ENCODE data around the gene SYNE1.

SYNE1 gene

DNA sequence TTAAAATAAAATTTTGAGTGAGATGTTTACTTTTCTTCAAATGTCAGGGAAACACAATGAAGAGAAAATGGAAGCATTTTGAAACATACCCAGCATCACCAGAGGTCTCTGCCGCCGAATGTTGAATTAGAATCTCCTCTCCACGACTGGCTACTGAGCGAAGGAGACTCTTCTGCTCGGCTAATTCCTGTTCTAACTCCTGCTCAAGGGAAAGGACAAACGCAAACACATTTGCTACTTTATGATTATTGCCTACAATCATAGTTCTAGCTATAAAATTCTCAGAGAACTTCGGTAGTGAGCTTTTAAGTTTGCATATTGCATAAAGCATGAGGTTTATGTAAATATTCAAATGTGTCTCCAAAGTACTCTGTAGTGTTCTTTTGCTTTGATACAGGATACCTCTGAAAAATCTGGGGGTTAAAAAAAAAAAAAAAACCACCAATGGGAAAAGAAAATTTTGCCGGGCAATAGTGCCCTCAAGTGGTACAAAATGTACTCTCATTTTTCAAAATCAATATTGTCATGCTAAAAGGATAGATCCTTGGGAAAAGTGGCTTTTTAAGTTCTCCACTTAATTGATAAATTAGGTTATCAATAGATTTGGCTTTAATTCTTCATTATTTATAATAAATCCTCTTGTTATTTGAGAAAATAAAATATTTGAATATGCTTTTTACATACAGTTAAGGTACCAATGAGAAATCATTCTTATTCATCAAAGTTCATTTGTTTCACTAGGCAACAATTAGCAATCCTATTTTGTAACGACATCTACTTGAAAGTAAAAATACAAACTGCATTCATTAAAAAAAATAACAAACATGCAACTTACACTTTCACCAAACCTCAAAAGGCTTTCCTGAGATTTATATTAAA, 369.0 kb downstream of the SYNE1 start:
- no peak overlapping the region for H3K9ac ChIP-seq (ENCODE audit: low read length in 5 of 5)

DNA sequence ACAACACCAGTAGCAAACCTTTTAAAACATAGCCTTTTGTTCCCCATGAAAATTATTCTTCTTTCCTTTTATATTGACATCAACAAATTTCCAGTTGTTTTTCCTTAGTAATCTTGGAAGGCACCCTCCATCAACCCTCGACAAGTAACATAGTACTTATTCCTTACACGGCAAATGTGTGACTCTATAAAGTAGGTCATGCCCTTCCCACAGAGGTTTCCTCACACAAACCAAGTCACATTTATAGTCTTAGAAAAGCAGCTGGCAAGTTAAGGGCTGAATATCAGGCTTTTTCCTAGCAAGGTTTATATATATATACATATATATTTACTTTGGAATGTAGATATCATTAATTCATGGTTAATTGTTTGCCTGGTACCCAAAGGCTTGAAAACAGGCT, 371.5 kb downstream of the SYNE1 start:
- Histone ChIP-seq H3K4me3 (ENCODE audit: low read depth in 1 of 5, low read length in 5 of 5) (no peak overlapping the region), H3K4me1 (ENCODE audit: control insufficient read depth in 5 of 5, insufficient read depth in 5 of 5, low read length in 5 of 5) (peaks cover 6 to 16% (median 9%) of the 10 kb centered on the region in 5 donors), H3K36me3 (ENCODE audit: control insufficient read depth in 5 of 5, insufficient read depth in 5 of 5, low read length in 5 of 5) (peaks cover 14 to 51% (median 33%) of the 10 kb centered on the region in 5 donors), H3K9me3 (ENCODE audit: control insufficient read depth in 5 of 5, low read length in 5 of 5) (no peaks in the 10 kb centered on the region), H3K9ac (ENCODE audit: low read length in 5 of 5) (no peak overlapping the region), H3K27ac (ENCODE audit: low read depth, low read length) (no peak overlapping the region), H3K27me3 (ENCODE audit: control insufficient read depth in 5 of 5, insufficient read depth in 4 of 5, low read length in 5 of 5) (no peaks in the 10 kb centered on the region)

More for the DNA sequence above, 369.0 kb downstream of the SYNE1 start:
- peaks cover 5 to 34% (median 24%) of the 10 kb centered on the region in 5 donors for H3K4me1 ChIP-seq (ENCODE audit: control insufficient read depth in 5 of 5, insufficient read depth in 5 of 5, low read length in 5 of 5)
- no peak overlapping the region for H3K4me3 ChIP-seq (ENCODE audit: low read depth in 1 of 5, low read length in 5 of 5)
- H3K9me3 ChIP-seq (ENCODE audit: control insufficient read depth in 5 of 5, low read length in 5 of 5): no peaks in the 10 kb centered on the region
- H3K36me3 ChIP-seq (ENCODE audit: control insufficient read depth in 5 of 5, insufficient read depth in 5 of 5, low read length in 5 of 5): peaks cover 5 to 37% (median 17%) of the 10 kb centered on the region in 5 donors
- no peak overlapping the region for H3K27ac ChIP-seq (ENCODE audit: low read depth, low read length)
- no peaks in the 10 kb centered on the region for H3K27me3 ChIP-seq (ENCODE audit: control insufficient read depth in 5 of 5, insufficient read depth in 4 of 5, low read length in 5 of 5)

DNA sequence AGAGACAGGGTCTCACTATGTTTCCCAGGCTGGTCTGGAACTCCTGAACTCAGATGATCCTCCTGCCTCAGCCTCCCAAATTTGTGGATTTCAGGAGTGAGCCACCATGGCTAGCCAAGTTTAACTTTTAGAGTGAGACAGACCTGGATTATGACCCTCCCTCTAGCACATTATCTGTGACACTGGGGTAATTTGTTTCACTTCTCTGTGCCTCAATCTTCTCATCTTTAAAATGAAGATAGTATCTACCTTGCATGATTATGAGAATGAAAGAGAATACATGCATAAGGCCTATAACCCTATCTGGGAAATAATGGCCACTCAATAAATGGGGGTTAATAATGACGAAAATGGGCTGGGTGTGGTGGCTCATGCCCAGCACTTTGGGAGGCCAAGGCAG, 373.6 kb downstream of the SYNE1 start:
- no peak overlapping the region for H3K4me3 ChIP-seq (ENCODE audit: low read depth in 1 of 5, low read length in 5 of 5)
- no peaks in the 10 kb centered on the region for H3K27me3 ChIP-seq (ENCODE audit: control insufficient read depth in 5 of 5, insufficient read depth in 4 of 5, low read length in 5 of 5)
- H3K27ac ChIP-seq (ENCODE audit: low read depth, low read length): no peak overlapping the region
- H3K36me3 ChIP-seq (ENCODE audit: control insufficient read depth in 5 of 5, insufficient read depth in 5 of 5, low read length in 5 of 5): peaks cover 22 to 62% (median 44%) of the 10 kb centered on the region in 5 donors
- no peaks in the 10 kb centered on the region for H3K9me3 ChIP-seq (ENCODE audit: control insufficient read depth in 5 of 5, low read length in 5 of 5)
- no peak overlapping the region for H3K9ac ChIP-seq (ENCODE audit: low read length in 5 of 5)
- H3K4me1 ChIP-seq (ENCODE audit: control insufficient read depth in 5 of 5, insufficient read depth in 5 of 5, low read length in 5 of 5): peaks cover 6 to 13% (median 11%) of the 10 kb centered on the region in 5 donors

- Histone ChIP-seq H3K9ac (ENCODE audit: low read length in 5 of 5) (peak overlapping the region in 1 of 5 donors; percentile 13), H3K27ac (ENCODE audit: low read depth, low read length) (peak overlapping the region; percentile 22), H3K4me1 (ENCODE audit: control insufficient read depth in 5 of 5, insufficient read depth in 5 of 5, low read length in 5 of 5) (peaks cover 6 to 13% (median 9%) of the 10 kb centered on the region in 5 donors), H3K27me3 (ENCODE audit: control insufficient read depth in 5 of 5, insufficient read depth in 4 of 5, low read length in 5 of 5) (no peaks in the 10 kb centered on the region), H3K4me3 (ENCODE audit: low read depth in 1 of 5, low read length in 5 of 5) (no peak overlapping the region), H3K9me3 (ENCODE audit: control insufficient read depth in 5 of 5, low read length in 5 of 5) (peaks cover 0 to 3% (median 0%) of the 10 kb centered on the region in 5 donors), H3K36me3 (ENCODE audit: control insufficient read depth in 5 of 5, insufficient read depth in 5 of 5, low read length in 5 of 5) (peaks cover 27 to 64% (median 49%) of the 10 kb centered on the region in 5 donors)
These were observed 376.0 kb downstream of the SYNE1 start for GRCh38 chr6:152261179-152261578.

GRCh38 chr6:152259234-152259633, 377.9 kb downstream of the SYNE1 start:
- peaks cover 32 to 76% (median 66%) of the 10 kb centered on the region in 5 donors for H3K36me3 ChIP-seq (ENCODE audit: control insufficient read depth in 5 of 5, insufficient read depth in 5 of 5, low read length in 5 of 5)

GRCh38 chr6:152257581-152257980, 379.6 kb downstream of the SYNE1 start:
- Histone ChIP-seq H3K9me3 (ENCODE audit: control insufficient read depth in 5 of 5, low read length in 5 of 5) (peaks cover 0 to 3% (median 0%) of the 10 kb centered on the region in 5 donors), H3K4me3 (ENCODE audit: low read depth in 1 of 5, low read length in 5 of 5) (no peak overlapping the region), H3K9ac (ENCODE audit: low read length in 5 of 5) (no peak overlapping the region), H3K36me3 (ENCODE audit: control insufficient read depth in 5 of 5, insufficient read depth in 5 of 5, low read length in 5 of 5) (peaks cover 38 to 76% (median 62%) of the 10 kb centered on the region in 5 donors), H3K4me1 (ENCODE audit: control insufficient read depth in 5 of 5, insufficient read depth in 5 of 5, low read length in 5 of 5) (peaks cover 6 to 13% (median 9%) of the 10 kb centered on the region in 5 donors), H3K27ac (ENCODE audit: low read depth, low read length) (no peak overlapping the region), H3K27me3 (ENCODE audit: control insufficient read depth in 5 of 5, insufficient read depth in 4 of 5, low read length in 5 of 5) (no peaks in the 10 kb centered on the region)

More at GRCh38 chr6:152259234-152259633, 377.9 kb downstream of the SYNE1 start:
- no peak overlapping the region for H3K4me3 ChIP-seq (ENCODE audit: low read depth in 1 of 5, low read length in 5 of 5)
- no peak overlapping the region for H3K9ac ChIP-seq (ENCODE audit: low read length in 5 of 5)
- no peak overlapping the region for H3K27ac ChIP-seq (ENCODE audit: low read depth, low read length)
- H3K4me1 ChIP-seq (ENCODE audit: control insufficient read depth in 5 of 5, insufficient read depth in 5 of 5, low read length in 5 of 5): peaks cover 6 to 13% (median 9%) of the 10 kb centered on the region in 5 donors
- peaks cover 0 to 3% (median 0%) of the 10 kb centered on the region in 5 donors for H3K9me3 ChIP-seq (ENCODE audit: control insufficient read depth in 5 of 5, low read length in 5 of 5)
- H3K27me3 ChIP-seq (ENCODE audit: control insufficient read depth in 5 of 5, insufficient read depth in 4 of 5, low read length in 5 of 5): no peaks in the 10 kb centered on the region

DNA sequence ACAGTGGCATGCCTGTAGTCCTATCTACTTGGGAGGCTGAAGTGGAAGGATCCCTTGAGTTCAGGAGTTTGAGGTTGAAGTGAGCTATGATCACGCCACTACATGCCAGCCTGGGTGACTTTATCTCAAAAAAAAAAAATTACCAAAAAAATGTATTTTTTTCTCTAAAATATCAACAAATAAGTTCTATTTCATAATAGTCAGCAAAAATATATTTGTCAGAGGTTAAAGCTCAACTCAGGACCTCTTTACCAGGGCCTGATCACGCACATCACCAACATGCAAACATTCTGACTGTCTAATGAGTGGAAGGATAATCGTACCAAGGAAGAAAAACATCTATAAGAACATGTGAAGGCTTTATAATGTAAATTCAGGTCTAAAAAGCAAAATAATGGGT, 387.0 kb downstream of the SYNE1 start:
- no peak overlapping the region for H3K4me3 ChIP-seq (ENCODE audit: low read depth in 1 of 5, low read length in 5 of 5)
- no peaks in the 10 kb centered on the region for H3K9me3 ChIP-seq (ENCODE audit: control insufficient read depth in 5 of 5, low read length in 5 of 5)
- H3K4me1 ChIP-seq (ENCODE audit: control insufficient read depth in 5 of 5, insufficient read depth in 5 of 5, low read length in 5 of 5): peaks cover 0 to 20% (median 15%) of the 10 kb centered on the region in 5 donors
- H3K27me3 ChIP-seq (ENCODE audit: control insufficient read depth in 5 of 5, insufficient read depth in 4 of 5, low read length in 5 of 5): no peaks in the 10 kb centered on the region
- H3K9ac ChIP-seq (ENCODE audit: low read length in 5 of 5): no peak overlapping the region
- H3K27ac ChIP-seq (ENCODE audit: low read depth, low read length): no peak overlapping the region
- H3K36me3 ChIP-seq (ENCODE audit: control insufficient read depth in 5 of 5, insufficient read depth in 5 of 5, low read length in 5 of 5): peaks cover 26 to 59% (median 37%) of the 10 kb centered on the region in 5 donors

- Histone ChIP-seq H3K4me1 (ENCODE audit: control insufficient read depth in 5 of 5, insufficient read depth in 5 of 5, low read length in 5 of 5) (peaks cover 0 to 23% (median 16%) of the 10 kb centered on the region in 5 donors), H3K27me3 (ENCODE audit: control insufficient read depth in 5 of 5, insufficient read depth in 4 of 5, low read length in 5 of 5) (no peaks in the 10 kb centered on the region), H3K9ac (ENCODE audit: low read length in 5 of 5) (no peak overlapping the region), H3K4me3 (ENCODE audit: low read depth in 1 of 5, low read length in 5 of 5) (no peak overlapping the region), H3K9me3 (ENCODE audit: control insufficient read depth in 5 of 5, low read length in 5 of 5) (no peaks in the 10 kb centered on the region), H3K36me3 (ENCODE audit: control insufficient read depth in 5 of 5, insufficient read depth in 5 of 5, low read length in 5 of 5) (peaks cover 20 to 59% (median 35%) of the 10 kb centered on the region in 5 donors), H3K27ac (ENCODE audit: low read depth, low read length) (no peak overlapping the region)
These were observed 388.2 kb downstream of the SYNE1 start for GRCh38 chr6:152248980-152249379.

DNA sequence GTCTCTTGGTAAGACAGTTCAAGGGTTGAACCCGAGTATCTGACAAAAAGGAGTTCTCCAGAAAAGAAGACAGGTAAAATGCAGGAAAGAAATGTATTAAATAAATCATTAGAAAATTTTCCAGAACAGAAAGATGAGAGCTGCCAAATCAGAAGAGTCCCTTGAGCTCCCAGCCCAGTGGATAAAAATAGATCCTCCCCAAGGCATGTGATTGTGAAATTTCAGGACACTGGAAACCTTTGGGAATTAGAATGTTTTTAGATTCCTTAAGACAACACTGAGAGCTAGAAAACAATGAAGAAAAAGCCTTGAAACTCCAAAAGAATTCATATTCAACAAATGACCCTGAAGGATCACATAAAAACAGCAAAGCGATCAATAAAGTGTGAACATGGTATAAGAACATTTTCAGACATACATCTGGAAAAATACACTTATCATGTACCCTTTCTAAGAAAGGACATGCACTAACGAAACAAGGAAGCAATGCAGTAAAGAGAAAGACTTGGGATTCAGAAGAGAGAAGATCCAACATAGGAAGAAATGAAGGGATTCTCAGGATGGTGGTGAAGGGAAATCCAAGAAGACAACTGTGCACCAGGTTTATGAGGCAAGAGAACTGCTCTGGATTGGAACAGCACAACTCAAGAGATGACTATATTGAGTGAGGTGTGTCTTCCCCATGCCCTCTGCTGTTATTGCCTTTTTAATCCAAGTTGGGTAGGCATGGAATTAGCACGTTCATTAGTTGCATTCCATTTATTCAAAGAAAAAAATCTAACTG, 390.4 kb downstream of the SYNE1 start:
- Histone ChIP-seq H3K9ac (ENCODE audit: low read length in 5 of 5) (no peak overlapping the region), H3K4me1 (ENCODE audit: control insufficient read depth in 5 of 5, insufficient read depth in 5 of 5, low read length in 5 of 5) (peaks cover 0 to 23% (median 16%) of the 10 kb centered on the region in 5 donors), H3K27me3 (ENCODE audit: control insufficient read depth in 5 of 5, insufficient read depth in 4 of 5, low read length in 5 of 5) (no peaks in the 10 kb centered on the region), H3K36me3 (ENCODE audit: control insufficient read depth in 5 of 5, insufficient read depth in 5 of 5, low read length in 5 of 5) (peaks cover 14 to 51% (median 34%) of the 10 kb centered on the region in 5 donors), H3K4me3 (ENCODE audit: low read depth in 1 of 5, low read length in 5 of 5) (no peak overlapping the region), H3K9me3 (ENCODE audit: control insufficient read depth in 5 of 5, low read length in 5 of 5) (no peaks in the 10 kb centered on the region), H3K27ac (ENCODE audit: low read depth, low read length) (no peak overlapping the region)

Data from subcutaneous abdominal adipose tissue (tissue), 5 donors.